Heart left ventricle (tissue), 16 donors: Measurements from ENCODE around the gene GRIN2C. TPM values are rescaled to one million over a fixed set of nuclear protein-coding genes. Genes with fewer than 3 reads are reported as not detected.
A peak's percentile ranks its signal among the peaks of the same experiment; 100 is the strongest.

Source experiments
- ATAC-seq, 4 donors: fragments of 200-7000 bp; cut with Tn5 transposase; one replicate each; pipeline ENCODE4 v1.9.1; 2020 to 2022; ENCODE audit warnings: moderate library complexity in 4 of 4, mild to moderate bottlenecking in 3 of 4, moderate number of reproducible peaks in 1 of 4
- DNase-seq, 5 donors: peaks; one replicate each; pipeline ENCODE4 v3.0.0-alpha.2; 2020
- H3K27ac ChIP-seq, 12 donors: fragments of 200-600 bp; sonication (generic) in 4 of 12; one replicate each; pipeline versions ENCODE4 v1.5.0 to v1.8.0; 2016 to 2022; ENCODE audit warnings: mild to moderate bottlenecking in 2 of 12
- H3K27me3 ChIP-seq, 9 donors: fragments of 200-600 bp; sonication (generic) in 2 of 9; one replicate each; pipeline versions ENCODE4 v1.5.1 to v1.8.0; 2016 to 2022; ENCODE audit warnings: mild to moderate bottlenecking in 3 of 9
- H3K36me3 ChIP-seq, 9 donors: fragments of 200-600 bp; sonication (generic) in 2 of 9; one replicate each; pipeline versions ENCODE4 v1.5.0 to v1.8.0; 2018 to 2022; ENCODE audit warnings: mild to moderate bottlenecking in 2 of 9
- H3K4me1 ChIP-seq, 12 donors: fragments of 200-600 bp; sonication (generic) in 4 of 12; one replicate each; pipeline versions ENCODE4 v1.5.0 to v1.8.0; 2016 to 2022; ENCODE audit warnings: mild to moderate bottlenecking in 3 of 12
- H3K4me3 ChIP-seq, 12 donors: fragments of 200-600 bp; sonication (generic) in 4 of 12; one replicate each; pipeline versions ENCODE4 v1.5.0 to v1.8.0; 2017 to 2022; ENCODE audit warnings: mild to moderate bottlenecking in 9 of 12, moderate library complexity in 4 of 12
- H3K9me3 ChIP-seq, 12 donors: fragments of 200-600 bp; sonication (generic) in 4 of 12; one replicate each; pipeline versions ENCODE4 v1.5.0 to v1.8.0; 2016 to 2022; ENCODE audit warnings: mild to moderate bottlenecking in 1 of 12
- CTCF ChIP-seq, 12 donors: fragments of 200-600 bp; sonication (generic) in 4 of 12; IDR thresholded peaks; one replicate each; pipeline versions ENCODE4 v1.5.0 to v1.8.0; 2018 to 2022; ENCODE audit warnings: antibody characterized with exemption in 12 of 12, mild to moderate bottlenecking in 5 of 12
- POLR2A ChIP-seq, 2 donors: fragments of 450-650 bp; IDR thresholded peaks; one replicate each; pipeline ENCODE4 v1.6.1; 2017; ENCODE audit warnings: antibody characterized with exemption in 2 of 2, mild to moderate bottlenecking in 2 of 2, moderate library complexity in 2 of 2
- WGBS, 4 donors: extraction: QIAGEN DNeasy Blood & Tissue Kit in 2 of 4; methylation state at CpG; one replicate each; pipeline versions ENCODE4 v1.1.5 to v1.1.7; 2013 to 2018; 5-methylcytosine and 5-hydroxymethylcytosine counted together
- intact Hi-C, 10 donors: fragments of 100-400 bp; cut with DNase I; formaldehyde crosslinking; loops; one replicate each; pipeline versions ENCODE4 v1.11.1 to v1.14.2; 2022
- polyA plus RNA-seq, 2 donors: library from polyadenylated mRNA; stranded (reverse); fragments of 200-250 nt; gene quantifications; one replicate each; pipeline ENCODE4 v1.2.3, GENCODE V29; 2013
- total RNA-seq, 9 donors: library from RNA; depleted of rRNA in 2 of 9; stranded (reverse); fragments of >200 nt in 2 of 9; fragmentation: NEBNext Ultra II Directional in 3 of 9; extraction: Animal tissue kit (Norgen Biotek cat#: 25700) in 3 of 9; gene quantifications; one replicate each; pipeline versions ENCODE4 v1.1.0 to v1.2.4, GENCODE V29; 2016 to 2023
- donor health status: ischemic (EF 13 %, LVEDD 7.1; RV severe dilation, severe dysfunction).
- donor health status: healthy with polysubstance abuse.
- donor health status: DM: no; HTN: yes; CAD: no.
- donor health status: DM: no; HTN: no; CAD: no.
- donor health status: ischemic (EF 25% LVEDD 6.9; RV normal size, moderate dysfunction).
- donor health status: ischemic (EF 25% LVEDD 5.7; RV mildly dilated, moderate dysfunction).
- donor health status: healthy.
- donor health status: DM: yes; HTN: yes; CAD: no.
- donor health status: ischemic (EF 35%, LVEDD 5.7; RV mildly dilated, moderate dysfunction).
- donor health status: nonischemic (EF 11% LVEDD 7.7; RV severe dilation, severe dysfunction).
- donor health status: DM: yes; HTN: yes; CAD: no.
- donor health status: PGD.
- donor health status: ischemic (EF 29% LVEDD 5.4; RV normal size, mild dysfunction).
- donor health status: nonischemic (EF 23%, LVEDD 6.1; RV moderate dilation, normal function).

GRIN2C gene
- total and polyA plus RNA-seq, 11 donors, result 0.09 to 3.1 (median 0.40) TPM

DNA sequence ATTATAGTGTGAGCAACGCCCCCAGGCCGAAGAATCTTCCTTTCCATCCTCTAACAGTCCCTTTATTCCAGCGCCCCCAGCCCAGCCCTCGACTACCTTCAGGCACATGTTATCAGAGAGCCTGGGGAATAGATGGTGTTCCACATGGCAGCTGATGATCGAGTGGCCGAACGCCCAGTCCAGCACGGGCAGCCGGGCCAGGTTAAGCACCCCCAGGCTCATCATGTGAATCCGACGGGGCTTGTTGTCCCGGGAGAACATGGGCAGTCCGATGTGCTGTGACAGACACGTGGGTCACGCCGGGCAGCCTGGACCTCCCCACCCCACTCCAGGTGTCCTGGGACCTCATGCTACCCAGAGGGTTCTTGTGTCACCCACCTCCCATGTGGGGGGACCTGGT lies 19.6 kb upstream of the GRIN2C start:
- Histone ChIP-seq H3K9me3 (no peaks in the 10 kb centered on the region), H3K4me3 (no peak overlapping the region), H3K36me3 (no peaks in the 10 kb centered on the region), H3K27ac (no peak overlapping the region), H3K4me1 (peaks cover 3 to 19% (median 13%) of the 10 kb centered on the region in 12 donors), H3K27me3 (peaks cover 0 to 5% (median 0%) of the 10 kb centered on the region in 9 donors)
- intact Hi-C loops, result no loop called here
- DNase-seq, result no peak
- WGBS, 4 donors, result 80 to 88% (median 83%) methylated on average over 13 to 16 of the region's 16 CpGs
- ATAC-seq, result no peak
- TF ChIP-seq POLR2A (IDR thresholded peaks at IDR 0.05) (no peak), CTCF (IDR thresholded peaks at IDR 0.05) (no peak)

DNA sequence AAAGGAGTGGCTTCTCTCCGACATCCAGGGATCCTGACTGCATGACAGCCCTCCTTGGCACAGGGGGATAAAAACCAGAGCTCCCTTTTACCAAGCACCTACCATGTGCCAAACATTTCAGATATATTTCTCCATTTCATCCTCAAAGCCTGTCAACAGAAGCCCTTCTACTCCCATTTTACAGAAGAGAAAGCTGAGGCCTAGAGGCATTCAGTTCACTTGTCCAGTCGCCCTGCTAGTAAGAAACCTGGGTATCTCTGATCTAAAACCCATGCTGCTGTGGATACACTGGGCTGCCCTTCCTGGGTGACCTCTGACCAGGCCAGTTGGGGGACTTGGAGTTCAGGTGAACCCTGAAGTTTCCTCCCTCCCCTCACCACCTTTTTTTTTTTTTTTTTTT lies 19.0 kb upstream of the GRIN2C start:
- H3K27ac ChIP-seq, result no peak overlapping the region
- WGBS, 4 donors, result 63 to 77% (median 71%) methylated on average over 2 of the region's 2 CpGs
- H3K4me3 ChIP-seq, result no peak overlapping the region
- no peak for TF ChIP-seq POLR2A (IDR thresholded peaks at IDR 0.05)
- TF ChIP-seq CTCF (IDR thresholded peaks at IDR 0.05), result no peak
- intact Hi-C loops, result no loop called here
- H3K36me3 ChIP-seq, result no peaks in the 10 kb centered on the region
- ATAC-seq (no peak), DNase-seq (no peak)
- H3K4me1 ChIP-seq, result peaks cover 3 to 26% (median 14%) of the 10 kb centered on the region in 12 donors
- no peaks in the 10 kb centered on the region for H3K9me3 ChIP-seq
- H3K27me3 ChIP-seq, result peaks cover 0 to 2% (median 0%) of the 10 kb centered on the region in 9 donors

DNA sequence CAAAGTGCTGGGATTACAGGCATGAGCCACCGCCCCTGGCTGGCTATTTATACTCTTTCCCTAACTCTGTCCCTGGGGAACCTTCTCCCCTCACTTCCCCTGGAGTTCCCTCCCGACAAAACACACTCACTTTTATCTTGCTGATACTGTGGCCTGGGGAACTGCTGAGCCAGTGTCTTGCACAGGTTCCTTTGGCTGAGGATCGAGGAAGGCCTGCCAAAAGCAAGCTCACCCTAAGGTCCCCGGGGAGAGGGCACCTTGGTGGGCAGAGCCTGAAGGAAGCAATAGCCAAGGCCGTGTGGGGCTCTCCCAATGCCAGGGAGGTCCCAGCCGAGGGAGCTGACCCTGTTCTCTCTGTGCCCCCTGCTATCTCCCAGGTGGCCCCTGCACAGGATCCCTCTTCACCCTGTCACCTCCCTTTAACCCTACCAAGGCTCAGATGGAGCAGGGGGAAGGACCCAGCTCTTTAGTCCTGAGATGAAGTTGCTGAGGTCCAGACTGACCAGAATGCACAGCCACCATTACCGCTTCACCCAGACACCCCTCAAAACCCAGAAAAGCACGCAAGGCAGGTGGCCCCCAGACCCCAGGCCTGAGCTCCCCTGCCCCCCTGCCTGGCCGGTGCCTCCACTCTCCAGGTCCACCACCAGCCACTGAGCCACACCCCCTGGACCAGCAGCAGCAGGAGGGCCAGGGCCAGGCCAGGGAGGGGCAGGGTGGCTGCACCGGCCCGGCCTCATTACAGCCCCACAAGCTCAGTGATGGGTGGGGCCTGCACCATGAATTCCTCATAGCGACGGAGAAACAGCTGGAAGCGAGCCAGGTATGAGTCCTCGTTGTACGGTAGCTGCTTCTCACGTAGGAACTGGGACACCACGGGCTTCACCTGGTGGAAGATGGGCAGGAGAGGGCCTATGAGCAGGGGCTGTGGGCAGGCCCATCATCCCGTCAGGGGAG lies 18.2 kb upstream of the GRIN2C start:
- H3K4me3 ChIP-seq, result no peak overlapping the region
- ATAC-seq, result peak in 1 of 4 donors; percentile 21
- 17 to 27% (median 22%) methylated on average over 17 to 19 of the region's 19 CpGs for WGBS, 4 donors
- H3K27ac ChIP-seq, result peak overlapping the region in 5 of 12 donors; percentile 17 to 43 (median 24)
- H3K36me3 ChIP-seq, result no peaks in the 10 kb centered on the region
- H3K27me3 ChIP-seq, result peaks cover 0 to 2% (median 0%) of the 10 kb centered on the region in 9 donors
- H3K9me3 ChIP-seq, result no peaks in the 10 kb centered on the region
- DNase-seq, result peak in 1 of 5 donors; percentile 51
- intact Hi-C loops, result no loop called here
- H3K4me1 ChIP-seq, result peaks cover 3 to 26% (median 13%) of the 10 kb centered on the region in 12 donors
- TF ChIP-seq POLR2A (IDR thresholded peaks at IDR 0.05), result no peak
- no peak for TF ChIP-seq CTCF (IDR thresholded peaks at IDR 0.05)

DNA sequence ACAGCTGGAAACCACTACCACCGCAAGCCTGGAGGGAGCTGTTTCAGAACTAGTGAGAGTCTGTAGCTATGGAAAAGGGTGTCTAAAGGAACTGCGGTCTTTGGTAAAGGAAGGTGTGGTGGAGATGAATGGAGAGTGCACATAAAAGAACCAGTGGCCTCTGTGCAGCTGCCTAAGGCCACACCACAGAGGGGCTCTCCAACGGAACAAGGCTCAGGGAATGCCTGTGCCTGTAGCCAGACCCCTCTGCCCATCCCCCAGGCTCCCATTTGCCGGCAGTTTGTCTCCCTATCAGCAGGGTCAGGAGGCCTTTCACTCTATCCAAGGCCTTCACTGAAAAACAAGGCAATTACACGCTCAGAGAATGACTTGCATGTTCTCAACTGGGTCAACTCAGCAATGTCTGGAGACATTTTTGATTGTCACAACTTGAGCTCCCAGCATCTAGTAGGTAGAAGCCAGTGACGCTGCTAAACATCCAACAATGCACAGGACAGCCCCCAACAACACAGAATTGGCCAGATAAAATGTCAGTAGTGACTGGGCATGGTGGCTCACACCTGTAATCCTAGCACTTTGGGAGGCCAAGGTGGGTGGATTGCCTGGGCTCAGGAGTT lies 16.4 kb upstream of the GRIN2C start:
- 62 to 77% (median 70%) methylated on average over 5 to 6 of the region's 6 CpGs for WGBS, 4 donors
- intact Hi-C loops, result no loop called here
- Histone ChIP-seq H3K4me3 (no peak overlapping the region), H3K9me3 (no peaks in the 10 kb centered on the region), H3K36me3 (no peaks in the 10 kb centered on the region), H3K4me1 (peaks cover 3 to 42% (median 19%) of the 10 kb centered on the region in 12 donors), H3K27me3 (no peaks in the 10 kb centered on the region), H3K27ac (no peak overlapping the region)
- DNase-seq, result no peak
- TF ChIP-seq POLR2A (IDR thresholded peaks at IDR 0.05) (no peak), CTCF (IDR thresholded peaks at IDR 0.05) (no peak)
- no peak for ATAC-seq
